Posterior cingulate gyrus (tissue), 11 donors: Measurements from ENCODE around the gene KRTAP13-2.
A peak's percentile ranks its signal among the peaks of the same experiment; 100 is the strongest.

Experiments
- DNase-seq, 10 donors: peaks; one replicate each; pipeline versions ENCODE4 v3.0.0 to v3.0.0-alpha.2; 2020 to 2021; ENCODE audit warnings: mixed read lengths in 3 of 10
- intact Hi-C: fragments of 100-400 bp; cut with DNase I; formaldehyde crosslinking; loops from one replicate; pipeline ENCODE4 v1.15.1; 2023

The KRTAP13-2 gene, protein sequence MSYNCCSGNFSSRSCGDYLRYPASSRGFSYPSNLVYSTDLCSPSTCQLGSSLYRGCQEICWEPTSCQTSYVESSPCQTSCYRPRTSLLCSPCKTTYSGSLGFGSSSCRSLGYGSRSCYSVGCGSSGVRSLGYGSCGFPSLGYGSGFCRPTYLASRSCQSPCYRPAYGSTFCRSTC

DNA sequence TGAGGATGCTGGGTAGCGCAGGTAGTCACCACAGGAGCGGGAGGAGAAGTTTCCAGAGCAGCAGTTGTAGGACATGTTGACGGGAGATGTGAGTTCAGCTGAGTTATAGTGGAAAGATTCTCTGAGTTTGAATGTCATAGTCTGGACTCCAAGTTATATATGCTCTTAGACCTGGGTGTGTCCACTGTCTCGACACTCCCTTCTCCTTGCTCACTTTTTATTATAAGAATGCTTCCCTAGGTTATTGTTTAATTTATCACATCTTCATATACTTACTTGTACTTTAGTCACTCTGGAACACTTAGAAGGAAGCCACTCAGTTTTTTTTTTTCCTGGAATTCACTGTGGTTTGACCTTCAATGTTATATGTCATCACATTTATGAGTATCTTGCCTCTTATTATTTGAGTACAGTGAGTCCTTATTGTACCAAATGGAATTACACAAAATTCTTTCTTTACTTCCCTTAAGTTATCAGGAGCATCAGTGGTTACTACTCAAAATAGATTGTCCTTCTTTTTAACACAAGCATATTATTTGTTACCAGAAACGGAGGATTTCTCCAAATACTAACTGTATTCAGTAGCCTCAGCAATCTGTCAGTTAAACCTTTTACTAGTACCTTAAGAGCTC lies at the start of gene KRTAP13-2:
KRTAP13-2 (minus strand) TSS at position 133 of the 632 bp plus-strand sequence; CDS start at position 75, 58 bp downstream.
- intact Hi-C loops, result no loop called here
- no peak for DNase-seq

DNA sequence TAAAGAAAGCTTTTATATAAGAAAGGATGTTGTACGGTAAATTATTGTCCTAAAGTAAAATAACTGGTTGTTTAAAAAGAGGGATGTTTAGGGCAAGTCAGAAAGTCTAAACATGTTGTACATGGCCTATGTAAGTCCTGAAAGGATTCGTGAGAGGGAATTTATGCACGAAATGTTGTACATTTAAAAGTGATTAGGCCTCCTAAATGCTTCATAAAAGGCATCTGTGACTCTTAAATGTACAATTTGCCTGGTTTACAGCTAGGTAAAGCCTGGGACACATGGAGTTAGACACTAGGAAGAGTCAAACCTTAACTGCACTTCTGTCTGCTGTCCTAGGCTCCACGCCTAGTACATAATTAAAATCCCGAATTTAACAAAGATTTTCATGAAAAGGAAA lies 43.9 kb upstream of the KRTAP13-2 start:
- intact Hi-C loops, result no loop called here
- no peak for DNase-seq

DNA sequence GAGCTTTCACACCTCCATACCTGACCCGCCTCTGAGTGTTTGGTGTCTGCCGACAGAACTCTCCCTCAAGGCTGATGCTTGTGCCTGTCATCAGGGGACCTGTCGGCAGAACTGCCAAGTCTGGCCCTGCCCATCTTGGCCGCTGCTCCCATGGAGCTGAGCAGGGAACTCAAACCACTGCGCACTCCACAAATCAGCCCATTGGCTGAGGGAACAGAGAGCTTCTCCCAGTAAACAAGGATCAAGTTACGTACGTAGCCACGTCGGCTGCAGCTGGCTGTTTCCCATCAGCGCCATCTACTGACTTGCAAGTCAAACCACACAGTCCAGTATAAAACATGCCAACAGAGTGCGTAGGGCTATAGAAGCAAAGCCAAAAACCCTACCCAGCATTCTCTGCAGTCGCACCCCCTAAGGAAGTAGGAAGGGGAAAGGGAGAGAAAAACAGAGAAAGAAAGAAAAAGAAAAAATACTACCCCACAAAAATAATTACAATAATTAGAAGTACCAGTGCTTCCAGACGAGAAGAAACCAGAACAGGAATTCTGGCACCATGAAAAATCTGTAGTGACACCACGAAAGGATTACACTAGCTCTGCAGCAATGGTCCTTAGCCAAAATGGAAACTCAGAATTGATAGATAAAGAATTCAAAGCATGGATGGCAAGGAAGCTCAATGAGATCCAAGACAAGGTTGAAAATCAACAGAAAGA lies 36.9 kb upstream of the KRTAP13-2 start:
- intact Hi-C loops, result no loop called here
- DNase-seq, result no peak

DNA sequence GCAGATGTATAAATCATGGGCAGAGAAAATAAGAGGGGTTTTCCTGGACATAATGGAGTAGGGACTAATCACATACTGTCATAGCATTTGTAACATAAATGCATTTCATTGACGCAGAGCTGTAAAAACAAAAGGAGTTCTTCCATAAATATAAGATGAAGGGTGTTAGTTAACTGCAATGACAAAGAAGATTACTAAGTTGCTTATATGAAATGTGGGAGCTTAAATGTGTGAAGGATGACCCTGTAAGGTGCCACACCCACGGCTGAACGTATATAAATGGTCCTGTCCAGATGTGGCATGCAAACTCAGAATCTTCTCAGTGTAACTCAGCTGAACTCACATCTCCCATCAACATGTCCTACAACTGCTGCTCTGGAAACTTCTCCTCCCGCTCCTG lies 23.7 kb upstream of the KRTAP13-2 start, which contains the start of gene KRTAP13-1:
KRTAP13-1 (plus strand) TSS at position 301 of the 400 bp plus-strand sequence; CDS start at position 357, 56 bp downstream.
- intact Hi-C loops, result no loop called here
- no peak for DNase-seq

DNA sequence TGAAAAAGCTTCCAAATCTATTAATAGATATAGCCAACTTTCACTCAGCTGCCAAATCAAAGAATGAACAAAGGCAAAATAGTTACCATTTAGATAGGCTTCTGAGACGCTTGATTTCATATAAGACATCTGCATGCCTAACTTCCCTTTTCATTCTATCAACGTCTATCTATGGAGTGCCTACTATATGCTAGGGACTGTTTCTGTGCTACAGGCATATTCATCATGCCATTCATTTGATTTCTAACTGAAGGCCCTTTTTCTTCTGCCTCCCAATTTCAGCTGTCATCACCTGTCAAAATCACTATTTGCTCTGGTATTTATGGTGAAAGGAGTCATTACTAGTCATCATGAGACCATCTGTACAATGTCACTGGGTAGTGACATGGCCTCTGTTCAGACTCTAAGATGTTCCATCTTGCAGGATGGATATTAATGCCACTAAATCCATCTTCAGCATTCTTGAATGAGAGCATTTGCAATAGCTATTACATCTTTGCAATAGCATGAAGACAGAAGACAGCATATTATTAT lies 19.5 kb upstream of the KRTAP13-2 start:
- intact Hi-C loops, result no loop called here
- no peak for DNase-seq

DNA sequence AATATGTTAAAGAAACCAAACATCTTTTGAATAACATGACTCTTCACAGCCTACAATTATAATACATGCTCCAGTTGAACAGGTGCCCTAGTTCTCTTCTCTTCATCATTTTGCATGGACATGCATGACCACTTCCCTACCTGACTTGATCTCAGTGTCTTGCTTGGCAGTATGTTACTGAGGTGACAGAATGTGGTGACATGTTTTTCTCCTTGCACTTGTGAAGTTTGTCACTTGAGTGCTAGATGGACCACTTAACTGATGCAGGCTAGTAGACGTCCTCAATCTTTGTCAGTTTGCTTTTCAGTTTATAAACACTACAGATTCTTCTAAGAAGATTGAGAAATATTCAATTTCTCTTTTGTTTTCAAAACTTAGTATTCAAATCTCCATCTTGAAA lies 10.1 kb upstream of the KRTAP13-2 start:
- intact Hi-C loops, result no loop called here
- no peak for DNase-seq

DNA sequence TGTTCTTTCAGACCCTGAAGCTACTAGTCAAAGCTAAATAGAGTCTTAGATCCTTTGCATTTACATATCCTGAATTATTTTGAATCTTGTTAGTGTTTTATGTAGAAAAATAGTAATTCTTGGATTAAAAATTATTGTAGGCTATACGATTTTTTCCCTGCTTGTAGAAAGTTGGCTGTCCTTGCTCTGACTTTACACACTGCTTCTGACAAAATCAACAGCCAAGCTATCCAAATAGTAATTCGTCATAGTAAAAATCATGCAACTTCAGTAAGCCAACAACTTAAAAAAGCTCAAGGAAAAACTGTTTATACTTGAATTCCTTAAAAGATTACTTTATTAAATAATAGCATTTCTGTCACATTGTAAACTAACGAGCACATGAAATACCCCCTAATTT lies 16.2 kb downstream of the KRTAP13-2 start:
- DNase-seq, result no peak
- intact Hi-C loops, result no loop called here

DNA sequence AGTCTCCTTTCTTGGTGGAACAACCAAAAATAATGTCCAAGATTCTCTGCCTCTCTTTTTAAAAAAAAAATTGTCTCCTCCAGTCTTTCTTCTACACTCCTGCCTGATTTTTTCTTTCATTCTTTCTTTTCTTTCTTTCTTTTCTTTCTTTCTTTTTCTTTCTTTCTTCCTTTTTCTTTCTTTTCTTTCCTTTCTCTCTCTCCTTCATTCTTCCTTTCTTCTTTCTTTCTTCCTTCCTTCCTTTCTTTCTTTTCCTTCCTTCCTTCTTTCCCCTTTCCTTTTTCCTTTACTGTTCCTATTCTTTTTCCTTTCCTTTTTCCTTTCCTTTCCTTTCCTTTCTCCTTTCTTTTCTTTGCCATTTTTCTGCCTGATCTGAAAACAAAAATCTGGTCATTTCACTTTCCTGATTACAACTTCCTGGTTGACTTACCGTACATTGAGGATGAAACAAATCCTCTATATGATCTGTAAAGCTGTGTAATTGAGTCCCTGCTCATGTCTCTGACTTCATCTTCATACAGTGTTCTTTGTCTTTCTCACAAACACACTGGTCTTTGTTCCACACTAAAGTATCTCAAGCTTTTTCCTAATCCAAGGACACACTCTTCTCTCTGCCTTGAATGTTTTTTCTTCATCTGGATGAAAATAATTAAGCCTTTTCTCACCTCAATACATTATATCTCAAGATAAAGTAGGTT lies 17.6 kb downstream of the KRTAP13-2 start:
- intact Hi-C loops, result no loop called here
- no peak for DNase-seq

DNA sequence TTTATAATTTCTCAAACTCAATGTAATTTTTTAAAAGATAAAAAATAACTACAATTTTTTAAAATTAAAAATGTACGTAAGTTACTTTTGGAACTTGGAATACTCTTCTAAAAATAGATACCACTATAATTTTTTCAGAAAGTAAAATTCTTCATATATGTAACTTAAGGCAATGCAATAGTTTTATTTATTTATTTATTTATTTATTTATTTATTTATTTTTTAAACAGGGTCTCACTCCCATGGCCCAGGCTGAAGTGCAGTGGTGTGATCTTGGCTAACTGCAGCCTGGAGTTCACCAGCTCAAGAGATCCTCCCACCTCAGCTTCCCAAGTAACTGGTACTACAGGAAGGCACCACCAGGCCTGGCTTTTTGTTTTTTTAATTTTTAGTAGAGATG lies 20.5 kb downstream of the KRTAP13-2 start:
- intact Hi-C loops, result no loop called here
- no peak for DNase-seq

DNA sequence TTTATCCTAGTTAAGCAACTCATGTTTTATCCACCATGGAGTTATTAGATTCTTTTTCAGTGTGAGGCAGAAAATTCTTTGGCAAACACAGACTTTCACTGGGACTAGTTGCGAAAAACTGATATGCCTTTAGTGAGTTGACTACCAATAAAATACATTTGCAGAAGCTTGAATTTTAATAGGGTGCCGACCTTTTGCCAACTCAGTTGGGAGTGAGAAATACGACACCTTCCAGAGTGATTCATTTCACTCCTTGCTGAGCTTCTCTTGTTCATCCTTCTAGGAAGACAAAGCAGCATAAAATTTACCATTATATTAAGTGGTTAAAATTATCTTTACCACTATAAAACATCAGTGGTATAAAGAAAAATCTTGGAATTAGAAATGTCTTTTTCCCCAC lies 22.5 kb downstream of the KRTAP13-2 start:
- intact Hi-C loops, result no loop called here
- DNase-seq, result no peak

DNA sequence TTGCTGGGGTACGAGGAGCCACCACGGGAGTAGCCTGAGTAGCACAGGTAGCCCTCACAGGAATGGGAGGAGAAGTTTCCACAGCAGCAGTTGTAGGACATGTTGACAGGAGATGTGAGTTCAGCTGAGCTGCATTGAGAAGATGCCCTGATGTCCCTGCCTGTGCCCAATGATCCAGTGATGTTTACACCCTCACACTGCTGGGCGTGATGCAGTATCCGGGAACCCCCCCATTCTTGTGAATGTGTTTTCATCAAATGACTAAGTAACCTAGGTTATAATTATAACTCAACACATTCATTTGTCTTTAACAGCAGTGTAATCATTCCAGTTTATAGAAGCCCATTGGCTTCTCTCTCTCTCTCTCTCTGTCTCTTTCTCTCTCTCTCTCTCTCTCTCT lies 23.6 kb downstream of the KRTAP13-2 start, which contains the start of gene KRTAP23-1:
KRTAP23-1 (minus strand) TSS at position 101 of the 400 bp plus-strand sequence; CDS start at position 101, 0 bp downstream.
- intact Hi-C loops, result no loop called here

DNA sequence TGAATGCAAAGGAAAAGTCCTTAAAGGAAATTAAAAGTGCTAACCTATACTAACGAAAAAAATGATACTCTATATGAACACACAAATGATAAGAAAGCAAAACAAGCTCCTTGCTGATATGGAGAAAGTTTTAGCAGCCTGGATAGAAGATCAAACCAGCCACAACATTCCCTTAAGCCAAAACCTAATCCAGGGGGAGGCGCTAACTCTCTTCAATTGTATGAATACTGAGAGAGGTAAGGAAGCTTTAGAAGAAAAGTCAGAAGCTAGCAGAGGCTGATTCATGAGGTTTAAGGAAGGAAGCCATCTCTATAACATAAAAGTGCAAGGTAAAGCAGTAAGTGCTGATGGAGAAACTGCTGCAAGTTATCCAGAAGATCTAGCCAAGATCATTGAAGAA lies 27.1 kb downstream of the KRTAP13-2 start:
- DNase-seq, result no peak
- intact Hi-C loops, result no loop called here

More for the DNA sequence above, 23.6 kb downstream of the KRTAP13-2 start, which contains the start of gene KRTAP23-1:
- DNase-seq, result no peak

DNA sequence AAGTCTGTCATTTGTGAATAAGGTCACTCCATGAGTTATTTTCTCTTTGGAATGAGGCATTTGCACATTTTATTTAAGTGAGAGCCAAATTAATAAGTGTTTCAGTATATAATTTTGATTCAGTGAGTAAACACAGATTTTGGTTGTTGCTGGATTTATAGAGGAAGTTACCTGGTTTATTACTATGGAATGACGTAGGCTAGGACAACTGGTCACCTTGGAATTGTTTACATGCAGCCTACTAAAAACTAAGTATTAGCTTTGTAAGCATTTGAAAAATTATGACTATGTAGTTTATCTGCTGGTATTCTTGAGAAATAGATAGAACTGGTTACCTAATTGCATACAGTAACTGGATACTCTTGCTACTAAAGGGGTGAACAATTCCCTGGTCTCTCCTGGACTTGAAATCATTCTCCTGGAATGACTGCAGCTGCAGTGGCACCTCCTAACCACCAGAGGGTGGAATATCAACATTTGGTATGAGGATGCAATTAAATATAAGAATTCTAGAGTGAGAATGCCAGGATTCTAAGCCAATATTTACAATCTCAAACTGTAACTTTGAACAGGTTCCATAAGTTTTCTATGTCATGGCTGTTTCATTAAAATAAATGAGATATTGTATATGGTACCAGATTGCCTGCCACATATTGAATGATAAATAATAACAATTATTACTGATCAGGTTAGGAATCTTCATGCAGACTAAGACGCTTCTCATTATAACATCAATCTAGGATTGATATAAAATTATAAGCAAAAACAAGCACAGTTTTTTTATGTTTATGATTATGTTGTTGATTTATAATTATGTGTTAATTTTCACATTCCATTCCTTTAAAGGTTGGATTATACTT lies 31.1 kb downstream of the KRTAP13-2 start:
- intact Hi-C loops, result no loop called here
- DNase-seq, result peak in 5 of 10 donors; percentile 27 to 76 (median 50)

DNA sequence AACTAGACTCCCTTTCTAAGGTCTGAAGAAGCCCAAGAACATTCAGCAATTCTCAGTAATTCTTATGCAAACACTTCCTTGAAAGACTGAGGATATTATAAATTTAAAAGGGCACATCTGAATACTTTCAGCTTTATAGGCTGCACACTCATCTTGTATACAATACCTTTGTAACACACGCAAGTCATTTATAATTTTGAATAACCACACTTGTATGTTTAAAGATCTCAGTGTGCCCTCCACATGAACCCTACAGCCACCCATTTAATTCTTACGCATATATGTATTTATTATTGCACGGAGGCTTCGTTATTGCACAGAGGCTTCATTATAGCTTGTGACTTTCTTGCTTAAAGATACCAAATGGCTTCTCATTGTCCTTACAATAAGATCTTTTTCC lies 33.4 kb downstream of the KRTAP13-2 start:
- intact Hi-C loops, result no loop called here
- no peak for DNase-seq

DNA sequence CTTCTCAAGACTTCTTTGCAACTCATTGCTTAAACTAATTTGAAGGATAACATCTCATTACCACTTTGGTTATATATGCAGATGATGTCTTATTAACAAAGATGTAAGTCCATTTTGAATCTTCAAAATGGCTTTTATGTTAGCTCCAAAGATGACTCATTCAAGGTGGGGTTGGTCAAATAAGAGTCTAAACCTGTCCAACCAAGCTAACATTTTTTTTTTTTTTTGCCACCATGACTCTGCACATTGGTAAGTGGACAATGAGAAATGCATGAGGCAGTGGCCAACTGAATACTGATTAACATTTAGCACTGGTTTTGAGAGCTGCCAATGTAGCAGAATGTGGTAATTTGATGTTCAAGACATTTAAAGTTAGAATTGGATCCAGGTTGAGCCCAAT lies 34.3 kb downstream of the KRTAP13-2 start:
- intact Hi-C loops, result no loop called here
- no peak for DNase-seq

DNA sequence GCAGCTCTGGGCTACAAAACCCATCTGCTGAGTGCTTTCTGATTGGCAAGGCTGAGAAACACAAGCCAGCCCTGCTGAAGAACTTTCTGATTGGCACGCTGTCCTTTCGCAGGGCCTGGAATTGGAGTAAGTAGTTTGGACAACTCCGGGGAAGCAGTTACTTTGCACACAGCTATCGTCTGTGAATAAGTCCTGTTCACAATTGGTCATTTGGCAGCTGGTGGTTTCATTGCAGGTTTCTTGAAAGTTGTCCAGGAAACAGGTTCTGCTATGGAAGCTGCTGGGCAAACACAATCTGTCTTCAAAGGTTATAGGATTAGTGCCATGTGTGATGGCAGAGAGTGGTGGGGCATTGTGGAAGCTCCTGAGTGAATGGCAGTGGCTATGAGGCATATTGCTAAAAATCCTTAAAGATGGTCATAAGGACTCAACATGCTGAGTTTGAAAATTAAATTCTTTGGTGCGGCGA lies 34.8 kb downstream of the KRTAP13-2 start, which contains the start of gene KRTAP27-1:
KRTAP27-1 (minus strand) TSS at position 419 of the 469 bp plus-strand sequence; CDS start at position 393, 26 bp downstream.
- intact Hi-C loops, result no loop called here
- DNase-seq, result no peak

DNA sequence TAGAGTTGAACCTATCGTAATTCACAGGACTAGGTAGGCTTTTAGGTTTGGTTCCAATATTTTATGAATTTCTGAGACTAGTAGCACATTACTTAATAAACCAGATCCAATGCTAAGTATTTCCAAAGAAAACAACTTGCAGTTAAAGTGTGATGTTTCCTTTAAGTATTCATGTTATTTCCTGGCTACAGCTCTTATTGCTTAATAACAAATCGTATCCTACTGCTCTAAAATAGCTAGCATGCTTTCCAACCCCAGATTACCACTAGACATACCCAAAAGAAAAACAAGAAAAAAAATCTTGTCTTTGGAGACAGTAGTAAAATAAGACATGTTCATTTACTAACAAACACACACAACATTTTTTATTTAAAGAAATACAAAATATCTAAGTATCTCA lies 35.5 kb downstream of the KRTAP13-2 start:
- intact Hi-C loops, result no loop called here
- no peak for DNase-seq

DNA sequence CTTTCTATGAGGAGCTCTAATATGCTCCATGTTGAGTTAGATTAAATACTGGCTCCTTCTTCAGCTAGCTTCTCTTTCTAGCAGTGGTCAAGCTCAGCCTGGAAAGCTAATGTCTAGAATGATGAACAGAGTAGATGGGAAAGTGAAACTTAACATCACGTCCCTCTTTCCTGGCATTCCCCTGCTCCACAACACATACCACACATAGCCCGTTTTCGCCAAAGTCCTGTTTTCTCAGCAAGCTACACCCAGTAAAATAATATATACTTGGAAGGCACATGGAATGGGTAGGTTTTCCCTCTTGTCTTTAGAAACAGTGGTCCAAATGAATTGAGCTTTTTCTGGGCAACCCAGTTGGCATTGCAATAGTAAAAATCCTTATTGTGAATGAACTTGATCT lies 38.3 kb downstream of the KRTAP13-2 start:
- DNase-seq, result no peak
- intact Hi-C loops, result no loop called here

DNA sequence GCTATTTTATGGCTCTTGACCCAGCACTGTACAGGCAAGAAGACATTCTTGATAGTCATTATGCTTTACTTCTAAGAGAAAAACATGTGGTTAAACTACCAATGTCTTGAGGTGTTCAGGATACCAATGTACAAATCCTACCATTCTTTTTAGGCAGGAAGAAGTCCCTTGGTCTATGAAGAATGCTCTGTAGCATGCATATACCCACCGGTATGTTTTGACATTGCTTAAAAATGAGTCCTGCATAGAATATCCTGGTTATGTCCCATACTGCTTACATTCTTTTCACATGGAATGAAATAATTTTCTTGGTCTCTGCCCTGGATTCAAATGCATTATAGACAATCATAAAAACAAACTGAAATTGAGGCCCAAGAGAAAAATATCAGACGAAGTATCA lies 39.4 kb downstream of the KRTAP13-2 start:
- intact Hi-C loops, result no loop called here
- DNase-seq, result no peak
